Erythroblast (primary cell): Measurements from ENCODE around the gene SHROOM1.

Experiments used
- DNase-seq, 2 experiments: peaks; one replicate each; lab custom pipeline; 2025; lab: John Stamatoyannopoulos, UW
- GATA1 ChIP-seq: IDR thresholded peaks from 2 replicates; pipeline ENCODE4 v1.6.1; 2011; ENCODE audit warnings: low read depth, mild to moderate bottlenecking, control low read depth, low read length, moderate library complexity
- POLR2A ChIP-seq: IDR thresholded peaks from 2 replicates; pipeline ENCODE4 v1.6.1; 2011; ENCODE audit warnings: mild to moderate bottlenecking, low read length

Gene SHROOM1

GRCh38 chr5:132799392-132799791 is 31.1 kb downstream of the SHROOM1 start:
- DNase-seq, result no peak

GRCh38 chr5:132797651-132798050 is 32.8 kb downstream of the SHROOM1 start:
- DNase-seq, result no peak

More at GRCh38 chr5:132799392-132799791, 31.1 kb downstream of the SHROOM1 start:
- TF ChIP-seq GATA1 (no peak), POLR2A (no peak)

GRCh38 chr5:132791026-132791425 is 39.4 kb downstream of the SHROOM1 start:
- no peak for TF ChIP-seq POLR2A
- no peak for TF ChIP-seq GATA1
- DNase-seq, result no peak

More at GRCh38 chr5:132797651-132798050, 32.8 kb downstream of the SHROOM1 start:
- no peak for TF ChIP-seq GATA1
- no peak for TF ChIP-seq POLR2A

- TF ChIP-seq GATA1, result no peak
- TF ChIP-seq POLR2A, result no peak
- peak; percentile 24 to 67 for DNase-seq
Observed at GRCh38 chr5:132790201-132790865, 40.1 kb downstream of the SHROOM1 start.

- no peak for DNase-seq
- TF ChIP-seq GATA1 (no peak), POLR2A (no peak)
Observed at GRCh38 chr5:132788990-132789886, 41.2 kb downstream of the SHROOM1 start.

GRCh38 chr5:132788508-132788907 is 41.9 kb downstream of the SHROOM1 start:
- no peak for TF ChIP-seq POLR2A
- TF ChIP-seq GATA1, result no peak
- peak; percentile 20 to 44 for DNase-seq

GRCh38 chr5:132787076-132787475 is 43.4 kb downstream of the SHROOM1 start:
- no peak for TF ChIP-seq GATA1
- no peak for TF ChIP-seq POLR2A
- no peak for DNase-seq

GRCh38 chr5:132785864-132786263 is 44.6 kb downstream of the SHROOM1 start:
- DNase-seq, result no peak
- no peak for TF ChIP-seq GATA1

GRCh38 chr5:132785365-132785764 is 45.1 kb downstream of the SHROOM1 start:
- TF ChIP-seq GATA1, result no peak
- TF ChIP-seq POLR2A, result no peak
- DNase-seq, result no peak

GRCh38 chr5:132782101-132782500 is 48.3 kb downstream of the SHROOM1 start:
- TF ChIP-seq POLR2A, result no peak
- no peak for DNase-seq

GRCh38 chr5:132781029-132781428 is 49.4 kb downstream of the SHROOM1 start:
- no peak for DNase-seq
- TF ChIP-seq GATA1 (no peak), POLR2A (no peak)

- TF ChIP-seq POLR2A, result no peak
- no peak for TF ChIP-seq GATA1
- no peak for DNase-seq
Observed at GRCh38 chr5:132780577-132780976, 49.9 kb downstream of the SHROOM1 start.

GRCh38 chr5:132779961-132780360 is 50.5 kb downstream of the SHROOM1 start:
- no peak for TF ChIP-seq GATA1
- TF ChIP-seq POLR2A, result no peak
- DNase-seq, result no peak

- TF ChIP-seq GATA1, result no peak
- TF ChIP-seq POLR2A, result no peak
- DNase-seq, result no peak
Observed at GRCh38 chr5:132778856-132779255, 51.6 kb downstream of the SHROOM1 start.

GRCh38 chr5:132778129-132778528 is 52.3 kb downstream of the SHROOM1 start:
- no peak for DNase-seq
- TF ChIP-seq POLR2A (no peak), GATA1 (no peak)
